ENCODE measurements around the gene YOD1. TPM values are rescaled to one million over a fixed set of nuclear protein-coding genes. Genes with fewer than 3 reads are reported as not detected.

Gene YOD1
- total RNA-seq, 3 donors from 2014 or later, result 5.8 to 7.8 (median 7.8) TPM

DNA sequence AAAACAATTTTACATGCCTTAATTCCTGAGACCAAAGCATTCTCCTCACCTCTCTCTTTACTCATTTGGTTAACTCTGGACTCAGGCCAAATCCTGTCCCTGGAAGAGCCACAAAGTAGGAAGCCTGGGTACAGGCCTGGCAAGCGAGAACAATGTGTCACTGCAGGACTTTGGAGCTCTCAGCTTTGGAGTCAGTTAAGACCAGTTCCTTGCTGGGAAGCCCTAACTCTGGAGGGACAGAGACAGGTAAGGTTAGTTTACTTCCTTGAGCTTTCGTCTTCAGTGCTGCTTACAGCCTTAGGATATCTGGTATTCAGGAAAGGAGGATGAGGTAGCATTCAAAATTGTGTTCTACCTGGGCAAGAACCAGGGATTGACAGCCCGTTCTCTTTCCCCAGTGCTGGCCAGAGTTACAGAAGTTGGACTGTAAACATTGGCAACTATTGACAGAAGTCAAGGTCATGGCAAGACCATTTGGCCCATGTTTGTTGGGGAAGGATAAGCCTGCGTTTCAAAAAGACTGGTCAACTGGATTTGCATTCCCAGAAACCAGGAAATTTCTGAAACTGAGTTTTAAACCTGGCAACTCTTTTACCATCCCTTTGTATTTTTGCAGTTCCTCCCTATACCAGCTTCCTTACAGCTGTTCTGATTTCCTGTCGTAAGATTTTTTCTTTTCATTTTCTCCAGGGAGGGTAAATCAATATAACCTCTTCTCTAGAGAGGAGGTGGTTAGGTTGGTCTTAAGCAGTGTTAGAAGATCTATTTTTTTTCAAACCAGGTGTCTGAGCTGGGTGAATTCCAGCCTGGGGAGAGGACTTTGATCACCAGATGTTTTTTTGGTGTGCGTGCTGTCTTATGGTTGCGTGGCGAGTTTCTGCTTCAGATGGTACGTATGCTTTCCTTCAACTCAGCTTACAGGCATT lies 38.0 kb upstream of the YOD1 start, which contains the start of gene C4BPB:
Gene C4BPB (plus strand): TSS at position 160 of the 926 bp plus-strand sequence. CDS start 672 bp downstream, at position 832.
- H3K9me3 ChIP-seq, result no peaks in the 10 kb centered on the region
- H3K4me1 ChIP-seq (ENCODE audit: low read depth), result peaks cover 6% of the 10 kb centered on the region
- H3K36me3 ChIP-seq (ENCODE audit: low read depth), result no peaks in the 10 kb centered on the region
- ATAC-seq (peak; percentile 98), DNase-seq (peak; percentile 39 to 65 (median 52))
- intact Hi-C loops (cut with DNase I, micrococcal nuclease), result loop anchor here in 1 of 2 donors (5.0 kb wide), 1 partner anchor 313 kb away; no protein-coding TSS in a partner anchor
- H3K4me3 ChIP-seq, result no peak within 1 kb of the TSS
- TF ChIP-seq, protein P1, sequence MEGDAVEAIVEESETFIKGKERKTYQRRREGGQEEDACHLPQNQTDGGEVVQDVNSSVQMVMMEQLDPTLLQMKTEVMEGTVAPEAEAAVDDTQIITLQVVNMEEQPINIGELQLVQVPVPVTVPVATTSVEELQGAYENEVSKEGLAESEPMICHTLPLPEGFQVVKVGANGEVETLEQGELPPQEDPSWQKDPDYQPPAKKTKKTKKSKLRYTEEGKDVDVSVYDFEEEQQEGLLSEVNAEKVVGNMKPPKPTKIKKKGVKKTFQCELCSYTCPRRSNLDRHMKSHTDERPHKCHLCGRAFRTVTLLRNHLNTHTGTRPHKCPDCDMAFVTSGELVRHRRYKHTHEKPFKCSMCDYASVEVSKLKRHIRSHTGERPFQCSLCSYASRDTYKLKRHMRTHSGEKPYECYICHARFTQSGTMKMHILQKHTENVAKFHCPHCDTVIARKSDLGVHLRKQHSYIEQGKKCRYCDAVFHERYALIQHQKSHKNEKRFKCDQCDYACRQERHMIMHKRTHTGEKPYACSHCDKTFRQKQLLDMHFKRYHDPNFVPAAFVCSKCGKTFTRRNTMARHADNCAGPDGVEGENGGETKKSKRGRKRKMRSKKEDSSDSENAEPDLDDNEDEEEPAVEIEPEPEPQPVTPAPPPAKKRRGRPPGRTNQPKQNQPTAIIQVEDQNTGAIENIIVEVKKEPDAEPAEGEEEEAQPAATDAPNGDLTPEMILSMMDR (IDR thresholded peaks at IDR 0.05), result no peak

- TF ChIP-seq, protein P1 (IDR thresholded peaks at IDR 0.05), result no peak
- no peaks in the 10 kb centered on the region for H3K9me3 ChIP-seq
- intact Hi-C loops (cut with DNase I, micrococcal nuclease), result loop anchor here in 1 of 2 donors (5.0 kb wide), 1 partner anchor 314 kb away; no protein-coding TSS in a partner anchor
- H3K4me3 ChIP-seq, result no peak overlapping the region
- no peak for DNase-seq
- H3K4me1 ChIP-seq (ENCODE audit: low read depth), result peaks cover 6% of the 10 kb centered on the region
- no peaks in the 10 kb centered on the region for H3K36me3 ChIP-seq (ENCODE audit: low read depth)
- no peak for ATAC-seq
Measured at GRCh38 chr1:207088161-207088560, 37.2 kb upstream of the YOD1 start.

GRCh38 chr1:207085887-207086286 lies 34.9 kb upstream of the YOD1 start:
- no peak for ATAC-seq
- DNase-seq, result no peak
- intact Hi-C loops (cut with DNase I, micrococcal nuclease), result loop anchor here in 1 of 2 donors (5.0 kb wide), 1 partner anchor 316 kb away; no protein-coding TSS in a partner anchor
- Histone ChIP-seq H3K4me1 (ENCODE audit: low read depth) (peaks cover 6% of the 10 kb centered on the region), H3K36me3 (ENCODE audit: low read depth) (no peaks in the 10 kb centered on the region), H3K4me3 (no peak overlapping the region), H3K9me3 (no peaks in the 10 kb centered on the region)
- TF ChIP-seq, protein P1 (IDR thresholded peaks at IDR 0.05), result no peak

- ATAC-seq (peak; percentile 48), DNase-seq (peak in 1 of 3 donors; percentile 82)
- no peaks in the 10 kb centered on the region for H3K36me3 ChIP-seq (ENCODE audit: low read depth)
- H3K4me1 ChIP-seq (ENCODE audit: low read depth), result peaks cover 2% of the 10 kb centered on the region
- TF ChIP-seq, protein P1 (IDR thresholded peaks at IDR 0.05), result no peak
- intact Hi-C loops (cut with DNase I, micrococcal nuclease), result loop anchor here in 1 of 2 donors (5.0 kb wide), 2 partner anchors 318 to 413 kb away; partner anchors contain the start of gene CR1
- no peak overlapping the region for H3K4me3 ChIP-seq
- no peaks in the 10 kb centered on the region for H3K9me3 ChIP-seq
Measured at GRCh38 chr1:207084701-207085180, 33.7 kb upstream of the YOD1 start.

- no peak for DNase-seq
- Histone ChIP-seq H3K36me3 (ENCODE audit: low read depth) (no peaks in the 10 kb centered on the region), H3K4me3 (no peak overlapping the region), H3K4me1 (ENCODE audit: low read depth) (no peaks in the 10 kb centered on the region), H3K9me3 (no peaks in the 10 kb centered on the region)
- intact Hi-C loops (cut with DNase I, micrococcal nuclease), result loop anchor here in 1 of 2 donors (5.0 kb wide), 1 partner anchor 413 kb away; the partner anchor contains the start of gene CR1
- no peak for ATAC-seq
- TF ChIP-seq, protein P1 (IDR thresholded peaks at IDR 0.05), result no peak
Measured at GRCh38 chr1:207084232-207084631, 33.2 kb upstream of the YOD1 start.

Measured in mucosa of descending colon (tissue), 3 donors.